Measurements from ENCODE around the gene TMEM237. TPM values are rescaled to one million over a fixed set of nuclear protein-coding genes. Genes with fewer than 3 reads are reported as not detected.

The TMEM237 gene
- total RNA-seq, 4 donors from 2014 or later, result 12.8 to 43.3 (median 26.8) TPM

- Histone ChIP-seq H3K4me3 (peak overlapping the region; percentile 68 to 85 (median 82)), H3K4me1 (peaks cover 5 to 39% (median 9%) of the 10 kb centered on the region in 3 donors), H3K36me3 (peaks cover 0 to 20% (median 0%) of the 10 kb centered on the region in 3 donors), H3K27ac (peak overlapping the region; percentile 93 to 98 (median 96)), H3K27me3 (no peaks in the 10 kb centered on the region), H3K9me3 (no peaks in the 10 kb centered on the region)
- intact Hi-C loops (cut with DNase I), result no loop called here
- 0 to 2% methylated on average over 2 to 8 of the region's 56 CpGs for WGBS, 2 donors
- peak in 1 of 6 experiments; percentile 44 for TF ChIP-seq CTCF (IDR thresholded peaks at IDR 0.05)
- peak in 3 of 4 donors; percentile 57 to 78 (median 60) for TF ChIP-seq POLR2A (IDR thresholded peaks at IDR 0.05)
- DNase-seq, result peak; percentile 8
Observed at GRCh38 chr2:201642579-201643215, 606 bp downstream of the TMEM237 start.

GRCh38 chr2:201642086-201642578 is 1.2 kb downstream of the TMEM237 start:
- DNase-seq, result no peak
- intact Hi-C loops (cut with DNase I), result no loop called here
- peak overlapping the region; percentile 93 to 98 (median 96) for H3K27ac ChIP-seq
- TF ChIP-seq CTCF (IDR thresholded peaks at IDR 0.05) (no peak), POLR2A (IDR thresholded peaks at IDR 0.05) (no peak)
- 0 to 1% methylated on average over 16 of the region's 16 CpGs for WGBS, 2 donors
- peaks cover 5 to 39% (median 9%) of the 10 kb centered on the region in 3 donors for H3K4me1 ChIP-seq
- H3K9me3 ChIP-seq, result no peaks in the 10 kb centered on the region
- peak overlapping the region; percentile 68 to 85 (median 82) for H3K4me3 ChIP-seq
- peaks cover 0 to 25% (median 0%) of the 10 kb centered on the region in 3 donors for H3K36me3 ChIP-seq
- H3K27me3 ChIP-seq, result no peaks in the 10 kb centered on the region

- no peak for TF ChIP-seq POLR2A (IDR thresholded peaks at IDR 0.05)
- no peak for TF ChIP-seq CTCF (IDR thresholded peaks at IDR 0.05)
- peaks cover 0 to 55% (median 0%) of the 10 kb centered on the region in 3 donors for H3K36me3 ChIP-seq
- WGBS, 2 donors, result 57 to 67% methylated on average over 2 to 3 of the region's 3 CpGs
- peaks cover 5 to 22% (median 9%) of the 10 kb centered on the region in 3 donors for H3K4me1 ChIP-seq
- H3K9me3 ChIP-seq, result no peaks in the 10 kb centered on the region
- no peaks in the 10 kb centered on the region for H3K27me3 ChIP-seq
- H3K27ac ChIP-seq, result no peak overlapping the region
- no peak for DNase-seq
- intact Hi-C loops (cut with DNase I), result no loop called here
- no peak overlapping the region for H3K4me3 ChIP-seq
Observed at GRCh38 chr2:201639205-201639604, 4.1 kb downstream of the TMEM237 start.

- Histone ChIP-seq H3K4me3 (no peak overlapping the region), H3K27me3 (no peaks in the 10 kb centered on the region), H3K36me3 (peaks cover 0 to 63% (median 0%) of the 10 kb centered on the region in 3 donors), H3K4me1 (peaks cover under 1 to 13% (median 5%) of the 10 kb centered on the region in 3 donors), H3K9me3 (no peaks in the 10 kb centered on the region), H3K27ac (no peak overlapping the region)
- intact Hi-C loops (cut with DNase I), result no loop called here
- TF ChIP-seq CTCF (IDR thresholded peaks at IDR 0.05), result no peak
- TF ChIP-seq POLR2A (IDR thresholded peaks at IDR 0.05), result no peak
- WGBS, 2 donors, result 63 to 78% methylated on average over 4 of the region's 4 CpGs
- DNase-seq, result no peak
Observed at GRCh38 chr2:201638326-201638725, 5.0 kb downstream of the TMEM237 start.

- Histone ChIP-seq H3K4me3 (no peak overlapping the region), H3K9me3 (no peaks in the 10 kb centered on the region), H3K4me1 (no peaks in the 10 kb centered on the region), H3K27me3 (no peaks in the 10 kb centered on the region), H3K27ac (no peak overlapping the region), H3K36me3 (peaks cover 0 to 100% (median 11%) of the 10 kb centered on the region in 3 donors)
- intact Hi-C loops (cut with DNase I), result no loop called here
- no peak for TF ChIP-seq CTCF (IDR thresholded peaks at IDR 0.05)
- no peak for TF ChIP-seq POLR2A (IDR thresholded peaks at IDR 0.05)
- 85 to 87% methylated on average over 4 of the region's 4 CpGs for WGBS, 2 donors
- DNase-seq, result no peak
Observed at GRCh38 chr2:201633661-201634249, 9.5 kb downstream of the TMEM237 start.

Data from esophagus squamous epithelium (tissue), 5 donors.